ENCODE data around the gene BEAN1.
"Not testable (repeated sequence)": the region's sequence is repeated elsewhere in the genome, so short reads cannot be mapped to it uniquely, and the experiment has no call there.

BEAN1 gene

GRCh38 chr16:66481081-66481942, 54.2 kb downstream of the BEAN1 start:
- in situ Hi-C loops (cut with MboI; ENCODE audit: low sequenced_read_pairs): no loop called here

DNA sequence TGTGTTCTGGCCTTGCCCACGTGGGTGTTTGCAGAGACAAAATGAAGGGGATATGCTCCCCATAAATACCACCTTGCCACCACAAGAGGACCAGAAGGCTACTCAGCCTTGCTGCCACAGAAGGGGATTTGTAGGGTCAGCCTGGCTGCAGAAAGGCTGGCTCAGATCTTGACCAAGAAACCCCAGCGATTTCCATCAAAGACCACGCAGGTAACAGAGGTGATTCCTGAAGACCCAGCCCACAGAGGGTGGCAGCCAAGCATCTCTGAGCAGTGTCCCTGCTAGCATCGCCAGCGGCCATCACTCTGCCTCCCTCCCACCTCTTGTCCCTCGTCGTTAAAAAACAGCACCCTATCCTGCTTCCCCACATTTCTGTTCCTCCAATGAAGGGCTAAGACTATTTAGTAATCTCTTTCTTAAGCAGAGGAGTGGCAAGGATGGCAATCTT, 54.9 kb downstream of the BEAN1 start:
- in situ Hi-C loops (cut with MboI; ENCODE audit: low sequenced_read_pairs): no loop called here

- in situ Hi-C loops (cut with MboI; ENCODE audit: low sequenced_read_pairs): no loop called here
These were observed 56.8 kb downstream of the BEAN1 start for GRCh38 chr16:66483689-66484452.

GRCh38 chr16:66484453-66485213, 57.5 kb downstream of the BEAN1 start:
- in situ Hi-C loops (cut with MboI; ENCODE audit: low sequenced_read_pairs): no loop called here

- in situ Hi-C loops (cut with MboI; ENCODE audit: low sequenced_read_pairs): no loop called here
These were observed 58.3 kb downstream of the BEAN1 start for GRCh38 chr16:66485376-66485775.

DNA sequence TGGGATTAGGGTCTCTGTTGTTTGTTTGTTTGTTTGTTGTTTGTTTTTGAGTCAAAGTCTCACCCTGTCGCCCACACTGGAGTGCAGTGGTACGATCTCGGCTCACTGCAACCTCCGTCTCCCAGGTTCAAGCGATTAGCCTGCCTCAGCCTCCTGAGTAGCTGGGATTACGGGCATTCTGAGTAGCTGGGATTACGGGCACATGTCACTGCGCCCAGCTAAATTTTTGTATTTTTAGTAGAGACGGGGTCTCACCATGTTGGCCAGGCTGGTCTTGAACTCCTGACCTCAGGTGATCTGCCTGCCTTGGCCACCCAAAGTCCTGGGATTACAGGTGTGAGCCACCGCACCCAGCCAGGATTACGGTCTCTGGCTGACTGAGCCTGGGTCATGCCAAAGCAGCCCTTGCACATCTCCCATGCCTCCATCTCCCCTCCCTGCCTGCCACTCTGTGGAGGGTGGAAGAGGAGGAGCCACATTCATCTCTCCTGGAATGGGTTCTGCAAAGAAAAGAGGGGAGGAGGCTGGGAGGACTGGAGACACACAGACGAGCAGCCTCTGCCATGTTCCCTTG, 59.2 kb downstream of the BEAN1 start:
- in situ Hi-C loops (cut with MboI; ENCODE audit: low sequenced_read_pairs): no loop called here

- in situ Hi-C loops (cut with MboI; ENCODE audit: low sequenced_read_pairs): no loop called here
These were observed 59.9 kb downstream of the BEAN1 start for GRCh38 chr16:66486773-66487579.

- in situ Hi-C loops (cut with MboI; ENCODE audit: low sequenced_read_pairs): no loop called here
These were observed 60.6 kb downstream of the BEAN1 start for GRCh38 chr16:66487580-66488275.

- in situ Hi-C loops (cut with MboI; ENCODE audit: low sequenced_read_pairs): no loop called here
These were observed 61.4 kb downstream of the BEAN1 start for GRCh38 chr16:66488505-66488904.

DNA sequence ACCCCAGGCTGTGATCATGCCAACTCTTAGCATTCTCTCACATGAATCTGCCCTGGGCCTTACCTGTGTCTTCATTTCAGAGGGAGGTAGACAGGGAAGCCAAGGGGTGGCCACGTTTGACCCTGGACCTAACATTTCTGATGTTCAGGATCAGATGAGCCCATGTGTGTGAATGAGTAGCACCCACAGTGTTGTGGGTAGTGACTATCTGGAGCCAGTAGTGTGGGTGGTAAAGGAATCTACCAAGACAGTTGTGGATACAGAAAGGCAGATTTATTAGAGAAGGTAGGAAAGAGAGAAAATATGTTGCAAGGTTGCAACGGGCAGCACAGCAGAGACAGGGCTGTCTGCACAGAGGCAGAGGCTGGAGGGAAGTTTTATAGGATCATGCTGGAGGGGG, 62.3 kb downstream of the BEAN1 start:
- in situ Hi-C loops (cut with MboI; ENCODE audit: low sequenced_read_pairs): no loop called here

DNA sequence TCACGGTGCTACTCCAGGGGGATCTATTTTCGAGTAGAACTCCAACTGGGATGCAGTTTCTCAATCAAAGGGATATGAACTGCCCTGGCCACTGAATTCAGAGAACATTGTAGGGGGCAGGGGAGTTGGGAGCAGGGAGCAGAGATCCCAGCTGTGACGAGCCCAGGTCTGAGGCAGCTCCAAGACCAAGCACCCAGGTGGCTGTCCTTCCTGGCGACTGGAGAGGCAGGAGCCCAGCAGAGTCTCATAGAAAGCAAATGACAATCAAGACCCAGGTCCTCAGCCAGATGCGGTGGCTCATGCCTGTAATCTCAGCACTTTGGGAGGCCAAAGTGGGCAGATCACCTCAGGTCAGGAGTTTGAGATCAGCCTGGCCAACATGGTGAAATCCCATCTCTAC, 62.7 kb downstream of the BEAN1 start:
- in situ Hi-C loops (cut with MboI; ENCODE audit: low sequenced_read_pairs): no loop called here

- in situ Hi-C loops (cut with MboI; ENCODE audit: low sequenced_read_pairs): no loop called here
These were observed 64.0 kb downstream of the BEAN1 start for GRCh38 chr16:66490774-66491715.

DNA sequence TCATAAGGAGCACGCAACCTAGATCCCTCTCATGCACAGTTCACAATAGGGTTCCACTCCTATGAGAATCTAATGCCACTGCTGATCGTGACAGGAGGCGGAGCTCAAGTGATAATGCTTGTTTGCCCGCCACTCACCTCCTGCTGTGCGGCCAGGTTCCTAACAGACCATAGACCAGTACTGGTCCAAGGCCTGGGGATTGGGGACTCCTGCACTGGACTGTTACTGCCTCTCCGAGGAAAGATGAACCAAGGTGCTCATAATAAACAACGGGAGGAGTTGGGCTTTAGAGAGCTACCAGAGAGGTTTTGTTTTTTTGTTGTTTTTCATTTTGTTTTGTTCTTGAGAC, 64.6 kb downstream of the BEAN1 start:
- in situ Hi-C loops (cut with MboI; ENCODE audit: low sequenced_read_pairs): no loop called here

DNA sequence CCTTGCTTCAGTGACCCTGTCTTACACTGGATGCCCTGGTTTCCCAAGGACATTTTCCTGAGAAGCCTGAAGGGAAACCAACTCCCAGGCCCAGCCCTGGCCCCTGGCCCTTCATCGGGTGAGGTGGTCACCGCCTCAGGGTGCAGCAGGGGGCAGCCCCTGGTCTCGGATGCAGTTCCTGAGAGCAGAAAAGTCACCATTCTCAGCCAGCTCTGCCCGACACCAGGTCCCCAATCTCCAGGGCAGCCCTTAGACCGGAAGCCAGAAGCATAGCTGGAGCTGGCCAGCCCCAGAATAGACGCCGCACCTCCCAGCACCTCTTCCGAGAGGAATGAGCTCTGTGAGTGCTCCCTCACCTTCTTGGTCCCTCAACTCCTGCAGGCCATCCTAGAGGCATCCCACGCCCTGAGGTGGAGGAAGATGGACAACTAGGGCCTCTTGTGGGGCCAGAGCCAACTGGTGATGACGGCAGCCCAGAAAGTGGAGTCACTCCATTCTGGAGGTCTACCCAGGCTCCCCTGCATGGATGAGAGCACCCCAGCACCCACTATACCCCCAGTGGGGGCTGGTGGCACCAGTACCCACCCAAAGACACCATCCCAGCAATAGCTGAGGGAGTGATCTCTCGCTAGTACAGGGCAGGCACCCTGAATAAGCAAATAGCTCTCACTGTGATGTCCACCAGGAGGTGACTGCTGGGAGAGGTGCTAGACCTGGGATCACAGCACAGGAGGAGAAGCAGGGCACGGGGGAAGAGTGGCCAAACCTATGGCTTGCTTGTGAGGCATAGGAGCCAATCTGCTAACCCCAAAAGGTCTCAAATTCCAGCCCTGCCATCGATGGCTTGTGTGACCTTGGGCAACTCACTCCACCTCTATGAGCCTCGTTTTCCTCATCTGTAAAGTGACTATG, 66.7 kb downstream of the BEAN1 start:
- in situ Hi-C loops (cut with MboI; ENCODE audit: low sequenced_read_pairs): no loop called here

DNA sequence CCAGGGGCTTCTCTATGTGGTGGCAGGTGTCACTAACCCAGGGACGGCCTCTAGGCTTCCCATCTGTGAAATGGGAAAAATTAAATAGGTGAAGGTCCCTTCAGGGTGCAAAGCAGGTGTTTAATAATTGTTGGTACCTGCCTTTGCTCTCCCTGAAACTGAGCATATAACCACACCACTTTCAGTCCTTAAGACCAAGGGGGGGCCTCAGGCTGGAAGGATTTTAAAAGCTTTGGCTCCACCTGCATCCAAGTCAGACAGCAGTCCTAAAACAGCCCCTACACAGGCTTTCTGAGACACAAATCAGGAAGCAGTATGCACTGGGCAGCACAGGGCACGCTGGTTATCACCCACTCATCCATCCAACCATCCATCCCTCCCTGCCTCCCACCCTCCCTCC, 67.8 kb downstream of the BEAN1 start:
- in situ Hi-C loops (cut with MboI; ENCODE audit: low sequenced_read_pairs): no loop called here

DNA sequence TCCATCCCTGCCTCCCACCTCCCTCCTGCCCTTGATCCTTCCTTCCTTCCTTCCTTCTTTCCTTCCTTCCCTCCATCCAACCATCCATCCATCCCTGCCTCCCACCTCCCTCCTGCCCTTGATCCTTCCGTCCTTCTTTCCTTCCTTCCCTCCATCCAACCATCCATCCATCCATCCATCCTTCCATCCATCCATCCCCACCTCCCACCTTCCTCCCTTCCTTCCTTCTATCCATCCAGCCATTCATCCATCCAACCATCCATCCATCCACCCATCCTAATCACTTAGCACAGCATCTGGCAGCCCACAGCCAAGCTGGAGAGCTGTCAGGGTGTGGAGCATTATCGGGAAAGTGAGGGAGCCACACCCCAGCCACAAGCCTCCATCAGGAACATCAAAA, 68.3 kb downstream of the BEAN1 start:
- in situ Hi-C loops (cut with MboI; ENCODE audit: low sequenced_read_pairs): no loop called here

DNA sequence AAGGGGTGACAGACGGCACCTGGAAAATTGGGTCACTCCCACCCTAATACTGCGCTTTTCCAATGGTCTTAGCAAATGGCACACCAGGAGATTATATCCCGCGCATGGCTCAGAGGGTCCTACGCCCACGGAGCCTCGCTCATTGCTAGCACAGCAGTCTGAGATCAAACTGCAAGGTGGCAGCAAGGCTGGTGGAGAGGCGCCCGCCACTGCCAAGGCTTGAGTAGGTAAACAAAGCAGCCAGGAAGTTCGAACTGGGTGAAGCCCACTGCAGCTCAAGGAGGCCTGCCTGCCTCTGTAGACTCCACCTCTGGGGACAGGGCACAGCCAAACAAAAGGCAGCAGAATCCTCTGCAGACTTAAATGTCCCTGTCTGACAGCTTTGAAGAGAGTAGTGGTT, 69.1 kb downstream of the BEAN1 start:
- in situ Hi-C loops (cut with MboI; ENCODE audit: low sequenced_read_pairs): not testable (repeated sequence)

- in situ Hi-C loops (cut with MboI; ENCODE audit: low sequenced_read_pairs): not testable (repeated sequence)
These were observed 70.8 kb downstream of the BEAN1 start for GRCh38 chr16:66497921-66498320.

Data from HL-60/S4 (cell line).